Suprapubic skin (tissue), 4 donors: ENCODE data around the gene PRDM1.

Source experiments
- CTCF ChIP-seq, 2 donors: fragments of 200-600 bp in 1 of 2; fragments of 450-650 bp in 1 of 2; sonication (generic) in 1 of 2; IDR thresholded peaks; one replicate each; pipeline ENCODE4 v1.5.1; 2016 to 2019; ENCODE audit warnings: antibody characterized with exemption in 2 of 2, mild to moderate bottlenecking in 1 of 2, moderate library complexity in 1 of 2
- POLR2A ChIP-seq, 2 donors: fragments of 450-650 bp; IDR thresholded peaks; one replicate each; pipeline ENCODE4 v1.6.1; 2017; ENCODE audit warnings: antibody characterized with exemption in 2 of 2, mild to moderate bottlenecking in 2 of 2, moderate library complexity in 2 of 2
- POLR2AphosphoS5 ChIP-seq, 3 donors: sonication (generic); formaldehyde crosslinking; IDR thresholded peaks; one replicate each; pipeline ENCODE4 v1.6.1; 2017; ENCODE audit warnings: antibody characterized with exemption in 3 of 3

- TF ChIP-seq POLR2A (IDR thresholded peaks at IDR 0.05) (no peak), CTCF (IDR thresholded peaks at IDR 0.05) (no peak), POLR2AphosphoS5 (IDR thresholded peaks at IDR 0.05) (no peak)
These were observed 10.0 kb upstream of the PRDM1 start for GRCh38 chr6:106076139-106076538.
